ENCODE data around the gene SPECC1. TPM values are rescaled to one million over a fixed set of nuclear protein-coding genes. Genes with fewer than 3 reads are reported as not detected.
A peak's percentile ranks its signal among the peaks of the same experiment; 100 is the strongest.

SPECC1 gene
- total RNA-seq, 1 experiment from 2014 or later: 103 TPM

- peaks cover 78% of the 10 kb centered on the region for H3K4me1 Mint-ChIP-seq
- H3K27ac Mint-ChIP-seq: no peak overlapping the region
- ChIA-PET CTCF (interaction anchor here (1.5 to 2.5 kb wide), 3 partner anchors 9 to 225 kb away, joined by 7 to 15 read pairs (median 8); no protein-coding TSS in a partner anchor), POLR2A (interaction anchor here (0.6 to 0.7 kb wide), 2 partner anchors 19 to 202 kb away, joined by 3 to 4 read pairs; no protein-coding TSS in a partner anchor)
- DNase-seq (ENCODE audit: low spot score): no peak
- H3K4me3 Mint-ChIP-seq: no peak overlapping the region
- H3K36me3 Mint-ChIP-seq: peaks cover 3% of the 10 kb centered on the region; the same call in 1 of the 2 replicates
- H3K27me3 Mint-ChIP-seq (ENCODE audit: low read depth): no peaks in the 10 kb centered on the region; the same call in 1 of the 2 replicates
- H3K9me3 Mint-ChIP-seq: no peaks in the 10 kb centered on the region
- TF ChIP-seq ZNF121 (CRISPR knock-in tag; IDR thresholded peaks at IDR 0.05) (peak; percentile 97), EMX1 (CRISPR knock-in tag; IDR thresholded peaks at IDR 0.05) (no peak), ZNF416 (CRISPR knock-in tag; IDR thresholded peaks at IDR 0.05) (no peak), TEAD1 (CRISPR knock-in tag; IDR thresholded peaks at IDR 0.05) (no peak)
- no peak for ATAC-seq
These were observed 208.5 kb downstream of the SPECC1 start for GRCh38 chr17:20217677-20218076.

- no peak for ATAC-seq
- CTCF ChIA-PET: no interaction called here
- H3K4me1 Mint-ChIP-seq: peaks cover 80% of the 10 kb centered on the region
These were observed 209.1 kb downstream of the SPECC1 start for GRCh38 chr17:20218272-20218671.

GRCh38 chr17:20223808-20224328, 214.7 kb downstream of the SPECC1 start:
- peaks cover 64% of the 10 kb centered on the region for H3K4me1 Mint-ChIP-seq
- H3K9me3 Mint-ChIP-seq: no peaks in the 10 kb centered on the region
- no peak for DNase-seq (ENCODE audit: low spot score)
- peak overlapping the region; percentile 95 for H3K27ac Mint-ChIP-seq
- no peak overlapping the region for H3K4me3 Mint-ChIP-seq
- H3K27me3 Mint-ChIP-seq (ENCODE audit: low read depth): no peaks in the 10 kb centered on the region; the same call in 1 of the 2 replicates
- peaks cover 17% of the 10 kb centered on the region for H3K36me3 Mint-ChIP-seq
- ChIA-PET POLR2A (no interaction called here), CTCF (interaction anchor here (0.6 kb wide), 1 partner anchor 686 kb away, joined by 3 read pairs; no protein-coding TSS in a partner anchor)
- ATAC-seq: no peak
- TF ChIP-seq ZNF671 (CRISPR knock-in tag; IDR thresholded peaks at IDR 0.05): no peak

More at GRCh38 chr17:20218272-20218671, 209.1 kb downstream of the SPECC1 start:
- DNase-seq (ENCODE audit: low spot score): no peak
- Mint-ChIP-seq H3K4me3 (no peak overlapping the region), H3K27ac (no peak overlapping the region), H3K9me3 (no peaks in the 10 kb centered on the region), H3K27me3 (ENCODE audit: low read depth) (no peaks in the 10 kb centered on the region; the same call in 1 of the 2 replicates), H3K36me3 (no peaks in the 10 kb centered on the region; the same call in 1 of the 2 replicates)
- POLR2A ChIA-PET: no interaction called here
- TF ChIP-seq ZNF317 (CRISPR knock-in tag; IDR thresholded peaks at IDR 0.05; ENCODE audit: borderline replicate concordance, low read depth): no peak
- no peak for TF ChIP-seq ZNF121 (CRISPR knock-in tag; IDR thresholded peaks at IDR 0.05)
- no peak for TF ChIP-seq NFE2L1 (CRISPR knock-in tag; IDR thresholded peaks at IDR 0.05)
- TF ChIP-seq FOXJ3 (CRISPR knock-in tag; IDR thresholded peaks at IDR 0.05; ENCODE audit: borderline replicate concordance): no peak
- TF ChIP-seq OVOL2 (CRISPR knock-in tag; IDR thresholded peaks at IDR 0.05; ENCODE audit: borderline replicate concordance): no peak
- no peak for TF ChIP-seq ZNF512 (CRISPR knock-in tag; IDR thresholded peaks at IDR 0.05; ENCODE audit: borderline replicate concordance)
- no peak for TF ChIP-seq USF2 (CRISPR knock-in tag; IDR thresholded peaks at IDR 0.05)
- no peak for TF ChIP-seq MXD4 (CRISPR knock-in tag; IDR thresholded peaks at IDR 0.05; ENCODE audit: borderline replicate concordance)
- TF ChIP-seq TCF7 (CRISPR knock-in tag; IDR thresholded peaks at IDR 0.05; ENCODE audit: low read depth): no peak
- no peak for TF ChIP-seq TEAD1 (CRISPR knock-in tag; IDR thresholded peaks at IDR 0.05)
- no peak for TF ChIP-seq CREB1 (CRISPR knock-in tag; IDR thresholded peaks at IDR 0.05)

- Mint-ChIP-seq H3K36me3 (peaks cover 21% of the 10 kb centered on the region), H3K27ac (peak overlapping the region; percentile 95), H3K4me1 (peaks cover 59% of the 10 kb centered on the region), H3K4me3 (no peak overlapping the region), H3K9me3 (no peaks in the 10 kb centered on the region), H3K27me3 (ENCODE audit: low read depth) (no peaks in the 10 kb centered on the region; the same call in 1 of the 2 replicates)
- ATAC-seq (no peak), DNase-seq (ENCODE audit: low spot score) (no peak)
- no peak for TF ChIP-seq MLX (CRISPR knock-in tag; IDR thresholded peaks at IDR 0.05)
- ChIA-PET POLR2A (no interaction called here), CTCF (interaction anchor here (1.2 to 1.7 kb wide), 2 partner anchors 42 to 231 kb away, joined by 3 to 4 read pairs; no protein-coding TSS in a partner anchor)
These were observed 215.2 kb downstream of the SPECC1 start for GRCh38 chr17:20224379-20224778.
